HG02610 (cell line): Measurements from ENCODE around the gene GOSR1.
"Not testable (repeated sequence)": the region's sequence is repeated elsewhere in the genome, so short reads cannot be mapped to it uniquely, and the experiment has no call there.

Experiments
- ATAC-seq: cut with Tn5 transposase; IDR thresholded peaks from one replicate; pipeline ENCODE4 v1.9.1; 2021; ENCODE audit warnings: mild to moderate bottlenecking, moderate library complexity; ENCODE audit not compliant: unreplicated experiment

The GOSR1 gene

GRCh38 chr17:30573603-30574175 is 96.5 kb downstream of the GOSR1 start:
- no peak for ATAC-seq

DNA sequence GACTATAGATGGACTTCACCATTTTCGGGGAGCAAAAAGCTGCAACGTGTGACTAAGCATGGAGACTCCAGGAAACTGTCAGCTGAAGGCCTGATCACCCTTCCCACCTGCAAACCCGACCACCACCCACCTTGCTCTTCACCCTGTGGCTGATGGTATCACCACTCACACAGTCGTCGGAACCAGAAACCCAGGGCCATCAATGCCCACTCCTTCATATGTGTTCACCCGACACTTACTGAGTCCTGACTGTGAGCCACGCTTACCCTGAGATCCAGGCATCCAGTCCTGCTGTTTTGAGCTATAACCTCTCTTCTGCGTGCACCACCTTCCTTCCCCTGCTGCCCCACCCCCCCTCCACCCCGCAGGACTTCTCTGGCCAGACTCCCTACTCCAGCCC is 97.1 kb downstream of the GOSR1 start:
- ATAC-seq, result not testable (repeated sequence)

GRCh38 chr17:30574806-30575205 is 97.6 kb downstream of the GOSR1 start:
- ATAC-seq, result not testable (repeated sequence)

DNA sequence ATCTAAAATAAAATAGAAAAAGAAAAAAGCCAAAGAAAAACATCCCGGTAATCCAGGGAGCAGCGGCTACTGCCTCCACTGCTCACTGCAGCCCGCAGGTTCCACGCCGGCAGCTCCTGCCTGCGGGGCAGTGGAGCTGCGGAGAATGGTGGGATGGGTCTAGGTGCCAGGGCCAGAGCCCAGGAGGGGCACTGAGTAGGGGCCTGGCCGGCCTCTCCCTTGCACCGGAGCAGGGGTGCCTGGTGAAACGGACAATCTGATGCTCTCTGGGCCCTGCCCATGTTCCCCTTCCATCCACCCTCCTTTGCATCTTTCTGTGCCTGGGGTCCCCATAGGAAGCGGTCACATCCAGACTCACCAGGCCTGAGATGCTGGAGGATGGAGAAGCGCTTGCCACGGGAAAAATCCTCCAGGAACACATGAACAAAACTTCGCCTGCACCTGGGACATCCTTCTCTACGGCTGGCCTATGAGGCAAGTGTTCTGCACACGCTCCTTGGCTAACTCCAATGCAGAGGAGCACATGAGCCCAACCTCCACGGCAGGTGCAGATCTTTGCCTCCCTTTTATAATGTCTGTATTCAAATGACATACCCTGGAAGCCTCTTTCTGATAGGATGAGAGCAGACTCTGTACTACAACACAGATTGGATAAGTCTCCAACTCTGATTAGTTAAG is 98.6 kb downstream of the GOSR1 start:
- ATAC-seq, result not testable (repeated sequence)

DNA sequence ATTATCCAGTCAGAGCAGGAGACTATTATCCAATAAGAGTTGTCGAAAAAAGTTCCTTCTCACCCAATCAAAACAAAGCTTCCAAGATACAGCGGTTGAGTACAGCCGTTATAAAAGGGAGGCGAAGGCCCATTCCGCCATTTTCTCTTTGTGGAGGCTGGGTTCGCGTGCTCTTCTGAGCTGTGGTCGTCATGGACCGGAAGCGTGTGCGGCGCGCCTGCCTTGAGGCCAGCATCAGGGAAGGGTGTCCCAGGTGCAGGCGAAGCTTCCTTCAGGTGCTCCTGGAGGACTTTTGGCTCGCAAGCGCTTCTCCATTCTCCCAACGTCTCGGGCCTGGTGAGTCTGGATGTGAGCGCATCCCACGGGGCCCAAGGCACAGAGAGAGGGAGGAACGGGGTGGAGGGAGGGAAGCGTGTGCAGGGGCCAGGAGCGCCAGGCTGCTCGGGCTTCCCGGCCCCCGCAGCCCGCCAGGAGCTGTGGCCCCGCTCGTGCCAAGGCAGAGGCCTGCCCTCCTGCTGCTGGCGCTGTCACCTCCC is 99.2 kb downstream of the GOSR1 start:
- no peak for ATAC-seq
